GM21717 (cell line): ENCODE results near the gene WFIKKN1.

Experiments used
- ATAC-seq: cut with Tn5 transposase; IDR thresholded peaks from one replicate; pipeline ENCODE4 v1.9.1; 2021; ENCODE audit warnings: mild to moderate bottlenecking, moderate library complexity; ENCODE audit not compliant: unreplicated experiment

Gene WFIKKN1

DNA sequence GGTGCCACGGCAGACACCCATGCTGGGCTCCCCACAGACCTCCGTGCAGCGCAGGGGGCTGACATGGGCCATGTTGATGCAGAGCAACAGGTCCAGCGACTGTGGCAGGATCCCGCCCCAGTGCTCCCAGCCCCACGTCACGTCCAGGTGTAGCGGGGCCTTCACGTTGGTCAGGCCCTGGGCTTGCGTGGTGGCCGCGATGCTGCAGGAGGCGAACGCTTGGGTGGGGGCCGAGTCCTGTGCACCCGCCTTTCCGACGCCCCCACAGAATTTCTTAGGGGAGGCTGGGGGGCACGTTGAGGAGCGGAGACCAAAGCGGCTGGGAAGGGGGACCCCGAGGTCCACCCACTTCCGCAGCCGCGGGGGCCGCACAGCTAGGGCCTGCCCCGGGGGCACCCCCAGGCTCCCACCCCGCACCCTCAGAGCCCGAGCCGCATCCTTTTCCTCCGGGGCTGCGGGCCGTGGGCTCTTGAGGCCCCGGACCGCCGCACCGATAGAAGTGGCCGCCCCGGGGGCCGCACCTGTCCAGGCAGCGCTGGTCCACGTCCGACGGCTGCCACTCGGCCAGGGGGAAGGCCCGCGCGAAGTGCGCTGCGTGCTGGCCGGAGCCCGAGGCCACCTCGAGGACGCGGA, 4.9 kb downstream of the WFIKKN1 start:
- ATAC-seq, result peak; percentile 8

GRCh38 chr16:636206-637080, 5.7 kb downstream of the WFIKKN1 start, which contains the start of gene METTL26:
TSS of gene METTL26 (minus strand) at chr16:636305. CDS start at chr16:636290, 15 bp downstream.
- ATAC-seq, result peak; percentile 57

GRCh38 chr16:637081-638018, 6.6 kb downstream of the WFIKKN1 start:
- ATAC-seq, result no peak

GRCh38 chr16:638034-638543, 7.3 kb downstream of the WFIKKN1 start:
- no peak for ATAC-seq

GRCh38 chr16:638836-639235, 8.1 kb downstream of the WFIKKN1 start:
- no peak for ATAC-seq

- ATAC-seq, result no peak
Observed at GRCh38 chr16:640614-641013, 9.8 kb downstream of the WFIKKN1 start.

DNA sequence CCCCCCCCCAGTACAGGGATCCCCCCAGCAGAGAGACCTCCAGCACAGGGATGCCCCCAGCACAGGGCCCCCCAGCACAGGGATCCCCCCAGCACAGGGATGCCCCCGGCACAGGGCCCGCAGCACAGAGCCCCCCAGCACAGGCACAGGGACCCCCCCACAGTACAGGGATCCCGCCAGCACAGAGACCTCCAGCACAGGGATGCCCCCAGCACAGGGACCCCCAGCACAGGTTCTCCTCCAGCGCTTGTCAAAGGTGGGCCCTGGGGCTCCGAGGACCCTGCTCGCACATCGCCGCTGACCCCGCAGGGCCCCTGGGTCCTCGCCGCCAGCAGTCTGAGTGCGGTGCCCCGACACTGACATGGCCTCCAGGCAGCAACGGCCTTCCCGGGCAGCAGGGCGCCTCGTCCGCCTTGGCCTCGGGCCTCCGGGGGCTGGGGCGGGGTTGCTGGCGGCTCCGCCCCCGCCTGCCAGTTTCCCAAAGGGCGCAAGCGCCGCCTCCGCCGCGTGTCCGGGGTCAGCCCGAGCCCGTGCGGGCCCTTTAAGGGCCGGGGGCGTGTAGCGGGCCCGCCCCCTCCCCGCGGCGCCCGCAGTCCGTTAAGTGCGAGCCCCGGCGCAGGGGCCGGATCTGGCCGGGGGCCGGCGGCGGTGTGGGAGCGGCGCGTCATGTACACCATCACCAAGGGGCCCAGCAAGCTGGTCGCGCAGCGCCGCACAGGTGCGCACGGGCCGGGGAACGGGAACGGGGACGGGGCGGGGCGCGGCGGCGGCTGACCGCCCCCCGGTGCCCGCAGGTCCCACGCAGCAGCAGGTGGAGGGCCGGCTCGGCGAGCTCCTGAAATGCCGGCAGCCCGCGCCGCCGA, 10.8 kb downstream of the WFIKKN1 start, which contains the start of gene MCRIP2:
TSS of gene MCRIP2 (plus strand) at position 503 of the 863 bp plus-strand sequence. CDS start at position 667, 164 bp downstream.
- peak; percentile 46 for ATAC-seq

DNA sequence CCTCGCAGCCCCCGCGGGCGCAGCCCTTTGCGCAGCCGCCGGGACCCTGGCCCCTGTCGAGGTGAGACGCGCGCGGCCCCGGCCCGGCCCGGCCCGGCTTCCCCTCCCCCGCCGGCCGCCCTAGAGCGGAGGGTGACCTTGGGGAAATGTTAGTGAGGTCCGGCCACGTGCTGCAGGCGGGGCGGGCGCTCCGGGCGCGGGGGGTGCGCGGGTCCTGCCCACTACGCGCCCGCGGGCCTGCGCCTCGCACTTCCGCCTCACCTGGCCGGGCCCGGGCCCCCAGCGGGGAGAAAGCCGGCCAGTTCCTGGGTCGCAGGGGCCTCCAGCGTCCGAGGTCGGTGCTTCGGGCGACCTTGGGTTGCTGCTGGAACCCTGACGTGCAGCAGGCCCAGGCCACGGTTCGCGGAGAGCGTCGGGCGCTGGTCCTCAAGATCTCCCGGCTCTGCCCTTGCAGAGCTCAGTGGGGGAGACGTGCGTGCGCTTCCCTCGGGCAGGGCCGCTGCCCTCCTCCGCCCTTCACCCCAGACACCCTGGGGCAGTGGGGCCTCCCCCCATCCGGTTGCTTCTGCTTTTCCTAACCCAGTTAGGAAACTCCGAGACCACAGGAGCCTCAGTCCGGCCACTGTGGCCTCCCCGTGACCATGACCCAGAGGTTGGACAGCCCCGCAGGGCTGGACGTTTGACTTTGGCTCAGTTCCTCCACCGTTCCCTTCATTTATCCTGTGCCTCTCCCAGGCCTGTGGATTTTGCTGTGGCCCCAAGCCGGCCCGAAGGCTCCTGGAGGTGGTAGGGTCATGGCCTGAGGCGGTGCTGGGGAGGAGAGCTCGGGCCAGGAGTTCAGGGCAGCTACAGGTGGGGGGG, 11.6 kb downstream of the WFIKKN1 start:
- peak; percentile 24 for ATAC-seq

GRCh38 chr16:643050-643368, 12.2 kb downstream of the WFIKKN1 start:
- no peak for ATAC-seq

DNA sequence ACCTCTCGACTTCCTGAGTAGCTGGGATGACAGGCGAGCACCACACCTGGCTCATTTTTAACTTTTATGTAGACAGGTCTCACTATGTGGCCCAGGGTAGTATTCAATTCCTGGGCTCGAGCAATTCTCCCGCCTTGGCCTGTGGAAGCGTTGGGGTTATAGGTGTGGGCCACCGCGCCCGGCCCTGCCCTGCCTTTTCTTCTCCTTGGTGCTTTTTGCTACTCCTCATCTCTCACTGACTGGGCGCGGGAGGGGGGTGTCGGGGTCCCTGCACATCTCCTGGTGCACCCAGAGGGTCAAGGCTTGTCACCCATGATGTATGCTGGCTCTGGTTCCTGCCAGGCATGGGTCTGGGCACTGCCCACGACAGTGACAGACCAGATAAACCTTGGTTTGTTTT, 13.8 kb downstream of the WFIKKN1 start:
- ATAC-seq, result no peak

DNA sequence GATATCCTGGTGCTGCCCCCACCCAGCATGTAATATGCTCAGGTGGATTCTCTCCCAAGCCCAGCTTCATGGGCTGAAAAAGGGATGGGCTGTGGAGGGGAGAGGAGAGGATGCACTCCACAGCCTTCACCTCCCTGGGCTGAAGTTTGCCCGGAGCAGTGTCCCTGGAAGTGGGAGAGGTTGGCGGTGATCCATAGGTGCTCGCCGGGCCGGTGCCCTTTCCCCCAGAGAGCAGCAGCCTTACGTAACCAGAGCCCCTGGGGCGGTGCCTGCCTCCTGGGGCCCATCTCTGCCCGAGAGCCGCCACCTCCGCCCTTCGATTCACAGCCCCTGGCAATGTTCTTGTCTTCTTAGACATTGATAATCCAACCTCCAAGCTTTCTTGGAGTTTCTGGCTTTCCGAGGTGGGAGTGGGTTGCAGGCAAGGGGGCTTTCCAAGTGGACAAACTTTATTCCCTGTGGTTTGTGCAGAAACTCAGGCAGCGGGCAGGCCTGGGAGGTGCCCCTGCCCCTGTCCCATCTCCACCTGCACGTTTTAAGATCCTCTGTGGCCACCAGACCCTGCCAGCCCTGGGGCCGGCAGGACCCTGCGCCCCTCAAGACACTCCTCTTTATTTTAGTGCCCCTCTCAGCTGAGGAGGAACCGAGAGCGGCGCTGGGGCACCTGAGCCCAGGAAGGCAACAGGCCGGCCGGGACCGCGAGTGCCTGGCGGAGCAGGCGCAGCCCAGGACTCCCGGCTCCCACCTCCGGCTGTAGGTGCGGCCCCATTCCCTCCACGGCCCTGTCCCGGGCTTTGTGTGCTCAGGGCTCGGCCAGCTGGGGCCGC, 15.3 kb downstream of the WFIKKN1 start:
- ATAC-seq, result no peak

DNA sequence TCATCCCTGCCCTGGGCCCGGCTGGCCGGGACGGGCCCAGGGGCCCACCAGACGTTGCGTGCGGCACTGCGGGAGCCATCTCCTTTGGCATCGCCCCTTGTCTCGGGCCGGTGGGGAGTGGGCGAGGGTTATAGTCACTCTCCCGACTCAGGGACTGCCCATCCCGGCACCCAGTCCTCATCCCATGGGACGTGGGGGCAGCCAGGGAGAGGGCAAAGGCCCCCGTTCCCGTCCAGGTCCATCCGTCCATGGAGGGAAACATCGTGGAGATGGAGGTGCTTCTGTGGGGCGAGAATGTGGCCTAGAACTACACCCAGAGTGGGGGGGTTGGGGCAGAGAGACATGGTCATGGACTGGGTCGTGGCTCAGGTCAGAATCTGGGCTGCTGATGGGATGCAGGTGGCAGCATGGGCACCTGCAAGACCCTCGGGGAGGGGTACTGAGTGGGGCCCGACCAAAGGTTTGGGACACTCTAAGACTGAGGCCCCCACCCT, 15.9 kb downstream of the WFIKKN1 start:
- ATAC-seq, result no peak

DNA sequence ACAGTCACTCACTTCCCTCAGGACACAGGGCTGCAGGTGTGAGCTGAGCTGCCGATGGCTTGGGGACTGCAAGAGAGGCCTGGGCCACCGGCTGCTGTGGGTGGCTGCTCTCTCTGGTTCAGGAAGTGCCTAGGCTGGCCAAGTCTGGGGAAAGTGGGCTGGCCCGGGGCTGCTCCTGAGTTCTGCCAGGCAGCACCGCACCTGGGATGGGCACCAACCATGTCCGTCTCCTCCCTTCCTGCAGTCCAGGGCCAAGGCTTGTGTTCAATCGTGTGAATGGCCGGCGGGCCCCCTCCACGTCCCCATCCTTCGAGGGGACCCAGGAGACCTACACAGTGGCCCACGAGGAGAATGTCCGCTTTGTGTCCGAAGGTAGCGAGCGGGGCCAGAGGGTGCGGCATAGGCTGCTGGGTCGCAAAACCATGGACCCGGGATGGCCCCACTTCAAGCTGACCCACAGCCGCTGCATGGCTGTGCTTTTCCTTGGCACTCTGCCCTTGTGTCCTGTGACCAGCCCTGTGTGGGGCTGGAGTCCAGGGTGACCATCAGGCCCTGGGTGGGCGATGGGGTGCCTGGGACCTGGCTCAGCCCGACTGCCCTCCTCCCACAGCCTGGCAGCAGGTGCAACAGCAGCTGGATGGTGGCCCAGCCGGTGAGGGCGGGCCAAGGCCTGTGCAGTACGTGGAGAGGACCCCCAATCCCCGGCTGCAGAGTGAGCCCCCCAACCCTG, 16.6 kb downstream of the WFIKKN1 start:
- no peak for ATAC-seq

- ATAC-seq, result no peak
Observed at GRCh38 chr16:648071-648780, 17.4 kb downstream of the WFIKKN1 start.

GRCh38 chr16:648781-649589, 18.2 kb downstream of the WFIKKN1 start, which contains the start of gene WDR90:
TSS of gene WDR90 (plus strand) at chr16:649365. CDS start at chr16:649417, 52 bp downstream.
- ATAC-seq, result peak; percentile 51

- no peak for ATAC-seq
Observed at GRCh38 chr16:649631-650030, 18.8 kb downstream of the WFIKKN1 start.
